SK-N-SH treated with all-trans-retinoic acid at 6 μM for 48 hours (cell line): Measurements from ENCODE around the gene CENPO.

Experiments
- ATAC-seq: fragments of 200-7000 bp; cut with Tn5 transposase; 3 replicates; pipeline ENCODE4 v1.9.1; 2020; ENCODE audit warnings: mild to moderate bottlenecking, moderate library complexity
- ARNTL ChIP-seq: fragments of 450-650 bp; formaldehyde crosslinking; IDR thresholded peaks from 2 replicates; pipeline ENCODE4 v1.5.0; 2020; ENCODE audit warnings: low read depth, mild to moderate bottlenecking, moderate library complexity, borderline replicate concordance
- BACH2 ChIP-seq: fragments of 250-450 bp; sonication (Bioruptor Pico); IDR thresholded peaks from 2 replicates; pipeline ENCODE4 v1.9.0; 2021; ENCODE audit warnings: mild to moderate bottlenecking, borderline replicate concordance
- CSDC2 ChIP-seq: fragments of 250-450 bp; sonication (Bioruptor Pico); IDR thresholded peaks from 2 replicates; pipeline ENCODE4 v1.5.0; 2020; ENCODE audit warnings: mild to moderate bottlenecking, moderate library complexity
- ESRRG ChIP-seq: fragments of 250-450 bp; sonication (Bioruptor Pico); IDR thresholded peaks from 2 replicates; pipeline ENCODE4 v1.6.1; 2021; ENCODE audit warnings: mild to moderate bottlenecking
- ISL1 ChIP-seq: fragments of 250-450 bp; sonication (Bioruptor Pico); IDR thresholded peaks from 2 replicates; pipeline ENCODE4 v2.1.2; 2022; ENCODE audit warnings: mild to moderate bottlenecking, moderate library complexity
- OSR1 ChIP-seq: fragments of 250-450 bp; sonication (Bioruptor Pico); IDR thresholded peaks from 2 replicates; pipeline ENCODE4 v1.8.0; 2022; ENCODE audit warnings: moderate library complexity, mild to moderate bottlenecking, inconsistent platforms
- PPARA ChIP-seq: fragments of 250-450 bp; sonication (Bioruptor Pico); IDR thresholded peaks from 2 replicates; pipeline ENCODE4 v1.5.0; 2020; ENCODE audit warnings: mild to moderate bottlenecking, borderline replicate concordance
- RARB ChIP-seq: fragments of 250-450 bp; sonication (Bioruptor Pico); IDR thresholded peaks from 2 replicates; pipeline ENCODE4 v1.8.0; 2021; ENCODE audit warnings: mild to moderate bottlenecking, moderate library complexity
- SNAI2 ChIP-seq: fragments of 250-450 bp; sonication (Bioruptor Pico); IDR thresholded peaks from 2 replicates; pipeline ENCODE4 v1.5.0; 2020; ENCODE audit warnings: mild to moderate bottlenecking, moderate library complexity
- TCF4 ChIP-seq: fragments of 250-450 bp; sonication (Bioruptor Pico); IDR thresholded peaks from 2 replicates; pipeline ENCODE4 v1.8.0; 2021; ENCODE audit warnings: mild to moderate bottlenecking, moderate library complexity, borderline replicate concordance
- TOX ChIP-seq: fragments of 250-450 bp; sonication (Bioruptor Pico); IDR thresholded peaks from 2 replicates; pipeline ENCODE4 v1.8.0; 2021; ENCODE audit warnings: mild to moderate bottlenecking, moderate library complexity, borderline replicate concordance
- ZFP3 ChIP-seq: fragments of 250-450 bp; sonication (Bioruptor Pico); IDR thresholded peaks from 2 replicates; pipeline ENCODE4 v1.5.0; 2020; ENCODE audit warnings: mild to moderate bottlenecking, moderate library complexity
- ZFP30 ChIP-seq: fragments of 450-650 bp; formaldehyde crosslinking; IDR thresholded peaks from 2 replicates; pipeline ENCODE4 v1.5.0; 2022; ENCODE audit warnings: mild to moderate bottlenecking, moderate library complexity
- ZNF70 ChIP-seq: fragments of 450-650 bp; formaldehyde crosslinking; IDR thresholded peaks from 2 replicates; pipeline ENCODE4 v1.5.0; 2020; ENCODE audit warnings: mild to moderate bottlenecking, moderate library complexity
- ZNF8 ChIP-seq: fragments of 450-650 bp; formaldehyde crosslinking; IDR thresholded peaks from 2 replicates; pipeline ENCODE4 v1.5.0; 2020; ENCODE audit warnings: mild to moderate bottlenecking, moderate library complexity
- TF ChIP-seq, protein P1 (sequence below): fragments of 250-450 bp; sonication (Bioruptor Pico); IDR thresholded peaks from 2 replicates; pipeline ENCODE4 v1.5.1; 2020; ENCODE audit warnings: low read depth, mild to moderate bottlenecking, moderate library complexity
- TF ChIP-seq, protein P2 (sequence below): fragments of 250-450 bp; sonication (Bioruptor Pico); IDR thresholded peaks from 2 replicates; pipeline ENCODE4 v1.5.0; 2020; ENCODE audit warnings: mild to moderate bottlenecking, moderate library complexity
- TF ChIP-seq, protein P3 (sequence below): fragments of 250-450 bp; sonication (Bioruptor Pico); IDR thresholded peaks from 2 replicates; pipeline ENCODE4 v1.8.0; 2021; ENCODE audit warnings: low read depth, mild to moderate bottlenecking, moderate library complexity, borderline replicate concordance
- TF ChIP-seq, protein P4 (sequence below): fragments of 250-450 bp; sonication (Bioruptor Pico); IDR thresholded peaks from 2 replicates; pipeline ENCODE4 v1.8.0; 2020; ENCODE audit warnings: mild to moderate bottlenecking, moderate library complexity, borderline replicate concordance
- TF ChIP-seq, protein P5 (sequence below): fragments of 250-450 bp; sonication (Bioruptor Pico); IDR thresholded peaks from 2 replicates; pipeline ENCODE4 v1.5.1; 2021; ENCODE audit warnings: mild to moderate bottlenecking, moderate library complexity

Gene CENPO

DNA sequence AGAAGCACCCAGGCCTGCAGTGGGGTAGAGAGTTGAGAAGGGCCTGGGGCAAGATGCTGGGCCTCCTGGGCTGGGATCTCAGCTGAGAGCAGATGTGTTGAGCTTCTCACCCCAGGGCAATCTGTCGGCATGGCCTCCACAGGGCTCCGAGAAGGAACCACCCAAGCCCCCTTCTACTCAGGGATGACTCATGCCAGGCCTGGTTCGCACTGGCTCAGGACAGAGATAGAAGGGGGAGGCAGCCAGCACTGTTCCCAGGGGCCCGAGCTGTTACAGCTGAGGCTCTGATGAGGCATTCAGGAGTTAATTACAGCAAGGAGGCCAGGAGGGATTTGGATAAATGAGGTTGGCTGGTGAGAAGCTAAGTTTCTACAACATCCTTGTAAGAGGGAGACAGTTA lies 62.5 kb downstream of the CENPO start:
- peak; percentile 79 for ATAC-seq

DNA sequence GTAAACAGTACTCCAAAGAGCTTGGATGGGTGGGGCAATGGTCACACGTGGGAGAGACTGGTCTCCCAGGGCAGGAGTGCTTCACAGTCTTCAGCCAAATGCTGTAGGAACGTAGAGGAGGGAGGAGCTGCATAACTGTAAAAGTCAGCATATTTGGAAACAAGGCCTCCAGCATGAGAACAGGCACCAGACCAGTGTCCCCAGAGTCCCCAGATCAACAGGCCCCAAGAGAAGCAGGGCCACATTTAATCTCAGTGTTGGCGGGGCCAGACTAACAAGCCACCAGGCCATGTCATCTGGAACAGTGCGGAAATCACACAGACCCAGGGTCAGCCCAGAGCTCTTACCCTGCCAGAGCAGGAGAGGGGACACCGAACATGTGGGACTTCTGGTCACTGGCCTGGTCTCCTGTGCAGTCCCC lies 63.6 kb downstream of the CENPO start:
- ATAC-seq: no peak
- TF ChIP-seq ZFP3 (CRISPR knock-in tag): no peak

More for the DNA sequence above, 62.5 kb downstream of the CENPO start:
- no peak for TF ChIP-seq TCF4
- TF ChIP-seq SNAI2: no peak
- TF ChIP-seq, protein P1, sequence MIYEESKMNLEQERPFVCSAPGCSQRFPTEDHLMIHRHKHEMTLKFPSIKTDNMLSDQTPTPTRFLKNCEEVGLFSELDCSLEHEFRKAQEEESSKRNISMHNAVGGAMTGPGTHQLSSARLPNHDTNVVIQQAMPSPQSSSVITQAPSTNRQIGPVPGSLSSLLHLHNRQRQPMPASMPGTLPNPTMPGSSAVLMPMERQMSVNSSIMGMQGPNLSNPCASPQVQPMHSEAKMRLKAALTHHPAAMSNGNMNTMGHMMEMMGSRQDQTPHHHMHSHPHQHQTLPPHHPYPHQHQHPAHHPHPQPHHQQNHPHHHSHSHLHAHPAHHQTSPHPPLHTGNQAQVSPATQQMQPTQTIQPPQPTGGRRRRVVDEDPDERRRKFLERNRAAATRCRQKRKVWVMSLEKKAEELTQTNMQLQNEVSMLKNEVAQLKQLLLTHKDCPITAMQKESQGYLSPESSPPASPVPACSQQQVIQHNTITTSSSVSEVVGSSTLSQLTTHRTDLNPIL (CRISPR knock-in tag): no peak
- no peak for TF ChIP-seq TOX
- TF ChIP-seq, protein P2, sequence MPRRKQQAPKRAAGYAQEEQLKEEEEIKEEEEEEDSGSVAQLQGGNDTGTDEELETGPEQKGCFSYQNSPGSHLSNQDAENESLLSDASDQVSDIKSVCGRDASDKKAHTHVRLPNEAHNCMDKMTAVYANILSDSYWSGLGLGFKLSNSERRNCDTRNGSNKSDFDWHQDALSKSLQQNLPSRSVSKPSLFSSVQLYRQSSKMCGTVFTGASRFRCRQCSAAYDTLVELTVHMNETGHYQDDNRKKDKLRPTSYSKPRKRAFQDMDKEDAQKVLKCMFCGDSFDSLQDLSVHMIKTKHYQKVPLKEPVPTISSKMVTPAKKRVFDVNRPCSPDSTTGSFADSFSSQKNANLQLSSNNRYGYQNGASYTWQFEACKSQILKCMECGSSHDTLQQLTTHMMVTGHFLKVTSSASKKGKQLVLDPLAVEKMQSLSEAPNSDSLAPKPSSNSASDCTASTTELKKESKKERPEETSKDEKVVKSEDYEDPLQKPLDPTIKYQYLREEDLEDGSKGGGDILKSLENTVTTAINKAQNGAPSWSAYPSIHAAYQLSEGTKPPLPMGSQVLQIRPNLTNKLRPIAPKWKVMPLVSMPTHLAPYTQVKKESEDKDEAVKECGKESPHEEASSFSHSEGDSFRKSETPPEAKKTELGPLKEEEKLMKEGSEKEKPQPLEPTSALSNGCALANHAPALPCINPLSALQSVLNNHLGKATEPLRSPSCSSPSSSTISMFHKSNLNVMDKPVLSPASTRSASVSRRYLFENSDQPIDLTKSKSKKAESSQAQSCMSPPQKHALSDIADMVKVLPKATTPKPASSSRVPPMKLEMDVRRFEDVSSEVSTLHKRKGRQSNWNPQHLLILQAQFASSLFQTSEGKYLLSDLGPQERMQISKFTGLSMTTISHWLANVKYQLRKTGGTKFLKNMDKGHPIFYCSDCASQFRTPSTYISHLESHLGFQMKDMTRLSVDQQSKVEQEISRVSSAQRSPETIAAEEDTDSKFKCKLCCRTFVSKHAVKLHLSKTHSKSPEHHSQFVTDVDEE (CRISPR knock-in tag): no peak
- no peak for TF ChIP-seq ZNF70 (CRISPR knock-in tag)
- TF ChIP-seq RARB (CRISPR knock-in tag): no peak
- no peak for TF ChIP-seq PPARA (CRISPR knock-in tag)
- TF ChIP-seq, protein P3, sequence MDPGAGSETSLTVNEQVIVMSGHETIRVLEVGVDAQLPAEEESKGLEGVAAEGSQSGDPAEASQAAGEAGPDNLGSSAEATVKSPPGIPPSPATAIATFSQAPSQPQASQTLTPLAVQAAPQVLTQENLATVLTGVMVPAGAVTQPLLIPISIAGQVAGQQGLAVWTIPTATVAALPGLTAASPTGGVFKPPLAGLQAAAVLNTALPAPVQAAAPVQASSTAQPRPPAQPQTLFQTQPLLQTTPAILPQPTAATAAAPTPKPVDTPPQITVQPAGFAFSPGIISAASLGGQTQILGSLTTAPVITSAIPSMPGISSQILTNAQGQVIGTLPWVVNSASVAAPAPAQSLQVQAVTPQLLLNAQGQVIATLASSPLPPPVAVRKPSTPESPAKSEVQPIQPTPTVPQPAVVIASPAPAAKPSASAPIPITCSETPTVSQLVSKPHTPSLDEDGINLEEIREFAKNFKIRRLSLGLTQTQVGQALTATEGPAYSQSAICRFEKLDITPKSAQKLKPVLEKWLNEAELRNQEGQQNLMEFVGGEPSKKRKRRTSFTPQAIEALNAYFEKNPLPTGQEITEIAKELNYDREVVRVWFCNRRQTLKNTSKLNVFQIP (CRISPR knock-in tag): no peak
- TF ChIP-seq ZNF8 (CRISPR knock-in tag): no peak
- TF ChIP-seq ARNTL (CRISPR knock-in tag): no peak
- TF ChIP-seq ZFP3 (CRISPR knock-in tag): no peak
- TF ChIP-seq, protein P4, sequence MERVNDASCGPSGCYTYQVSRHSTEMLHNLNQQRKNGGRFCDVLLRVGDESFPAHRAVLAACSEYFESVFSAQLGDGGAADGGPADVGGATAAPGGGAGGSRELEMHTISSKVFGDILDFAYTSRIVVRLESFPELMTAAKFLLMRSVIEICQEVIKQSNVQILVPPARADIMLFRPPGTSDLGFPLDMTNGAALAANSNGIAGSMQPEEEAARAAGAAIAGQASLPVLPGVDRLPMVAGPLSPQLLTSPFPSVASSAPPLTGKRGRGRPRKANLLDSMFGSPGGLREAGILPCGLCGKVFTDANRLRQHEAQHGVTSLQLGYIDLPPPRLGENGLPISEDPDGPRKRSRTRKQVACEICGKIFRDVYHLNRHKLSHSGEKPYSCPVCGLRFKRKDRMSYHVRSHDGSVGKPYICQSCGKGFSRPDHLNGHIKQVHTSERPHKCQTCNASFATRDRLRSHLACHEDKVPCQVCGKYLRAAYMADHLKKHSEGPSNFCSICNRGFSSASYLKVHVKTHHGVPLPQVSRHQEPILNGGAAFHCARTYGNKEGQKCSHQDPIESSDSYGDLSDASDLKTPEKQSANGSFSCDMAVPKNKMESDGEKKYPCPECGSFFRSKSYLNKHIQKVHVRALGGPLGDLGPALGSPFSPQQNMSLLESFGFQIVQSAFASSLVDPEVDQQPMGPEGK (CRISPR knock-in tag): no peak
- TF ChIP-seq CSDC2 (CRISPR knock-in tag): no peak
- no peak for TF ChIP-seq OSR1
- TF ChIP-seq, protein P5, sequence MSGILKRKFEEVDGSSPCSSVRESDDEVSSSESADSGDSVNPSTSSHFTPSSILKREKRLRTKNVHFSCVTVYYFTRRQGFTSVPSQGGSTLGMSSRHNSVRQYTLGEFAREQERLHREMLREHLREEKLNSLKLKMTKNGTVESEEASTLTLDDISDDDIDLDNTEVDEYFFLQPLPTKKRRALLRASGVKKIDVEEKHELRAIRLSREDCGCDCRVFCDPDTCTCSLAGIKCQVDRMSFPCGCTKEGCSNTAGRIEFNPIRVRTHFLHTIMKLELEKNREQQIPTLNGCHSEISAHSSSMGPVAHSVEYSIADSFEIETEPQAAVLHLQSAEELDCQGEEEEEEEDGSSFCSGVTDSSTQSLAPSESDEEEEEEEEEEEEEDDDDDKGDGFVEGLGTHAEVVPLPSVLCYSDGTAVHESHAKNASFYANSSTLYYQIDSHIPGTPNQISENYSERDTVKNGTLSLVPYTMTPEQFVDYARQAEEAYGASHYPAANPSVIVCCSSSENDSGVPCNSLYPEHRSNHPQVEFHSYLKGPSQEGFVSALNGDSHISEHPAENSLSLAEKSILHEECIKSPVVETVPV (CRISPR knock-in tag): no peak
- TF ChIP-seq ZFP30 (CRISPR knock-in tag): no peak
- no peak for TF ChIP-seq BACH2 (CRISPR knock-in tag)
- TF ChIP-seq ISL1 (CRISPR knock-in tag): no peak
- TF ChIP-seq, all 23 proteins: peak for 0

DNA sequence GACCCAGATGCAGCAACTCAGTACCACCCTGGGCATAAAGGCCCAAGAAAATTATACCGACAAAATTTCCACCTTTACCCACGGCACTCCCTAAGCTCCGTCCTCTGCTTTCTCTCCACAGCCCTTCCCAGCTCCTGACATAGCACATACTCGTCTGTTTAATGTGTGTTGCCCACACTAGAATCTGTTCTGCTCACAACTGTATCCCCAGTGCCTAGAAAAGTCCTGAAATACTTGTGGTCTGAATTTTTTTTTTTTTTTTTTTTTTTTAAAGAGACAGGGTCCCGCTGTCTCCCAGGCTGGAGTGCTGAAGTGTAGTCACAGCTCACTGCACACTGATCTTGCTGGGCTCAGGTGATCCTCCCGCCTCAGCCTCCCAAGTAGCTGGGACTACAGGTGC lies 64.5 kb downstream of the CENPO start:
- no peak; the same call in 1 of the 3 replicates for ATAC-seq
- TF ChIP-seq, protein P3 (CRISPR knock-in tag): no peak
- no peak for TF ChIP-seq ARNTL (CRISPR knock-in tag)
- no peak for TF ChIP-seq ZNF8 (CRISPR knock-in tag)
- TF ChIP-seq RARB (CRISPR knock-in tag): no peak
- TF ChIP-seq, protein P5 (CRISPR knock-in tag): no peak
- TF ChIP-seq ZNF70 (CRISPR knock-in tag): no peak
- TF ChIP-seq, protein P2 (CRISPR knock-in tag): no peak
- TF ChIP-seq TOX: no peak
- TF ChIP-seq ESRRG (CRISPR knock-in tag): no peak
- no peak for TF ChIP-seq BACH2 (CRISPR knock-in tag)
